Dendritic cell treated with granulocyte-macrophage colony-stimulating factor and Interleukin-4, amounts not matched to agents 40 ng/mL and 50 ng/mL, for 4 days (primary cell): ENCODE results near the gene UNC5C.

Experiments
- H3K27ac Mint-ChIP-seq: one replicate; pipeline ENCODE4 v1.8.0; 2022; ENCODE audit warnings: mild to moderate bottlenecking, mixed read lengths
- H3K27me3 Mint-ChIP-seq: one replicate; pipeline ENCODE4 v1.8.0; 2022; ENCODE audit warnings: mild to moderate bottlenecking, mixed read lengths
- H3K36me3 Mint-ChIP-seq: one replicate; pipeline ENCODE4 v1.8.0; 2022; ENCODE audit warnings: low read depth, mixed read lengths
- H3K4me1 Mint-ChIP-seq: one replicate; pipeline ENCODE4 v1.8.0; 2022; ENCODE audit warnings: low read depth, mixed read lengths
- H3K4me3 Mint-ChIP-seq: one replicate; pipeline ENCODE4 v1.8.0; 2022; ENCODE audit warnings: mild to moderate bottlenecking, moderate library complexity, mixed read lengths
- H3K9me3 Mint-ChIP-seq: one replicate; pipeline ENCODE4 v1.8.0; 2022; ENCODE audit warnings: mixed read lengths
- intact Hi-C: fragments of 100-400 bp; cut with micrococcal nuclease; formaldehyde crosslinking; loops from one replicate; pipeline ENCODE4 v1.15.0; 2022

Gene UNC5C

DNA sequence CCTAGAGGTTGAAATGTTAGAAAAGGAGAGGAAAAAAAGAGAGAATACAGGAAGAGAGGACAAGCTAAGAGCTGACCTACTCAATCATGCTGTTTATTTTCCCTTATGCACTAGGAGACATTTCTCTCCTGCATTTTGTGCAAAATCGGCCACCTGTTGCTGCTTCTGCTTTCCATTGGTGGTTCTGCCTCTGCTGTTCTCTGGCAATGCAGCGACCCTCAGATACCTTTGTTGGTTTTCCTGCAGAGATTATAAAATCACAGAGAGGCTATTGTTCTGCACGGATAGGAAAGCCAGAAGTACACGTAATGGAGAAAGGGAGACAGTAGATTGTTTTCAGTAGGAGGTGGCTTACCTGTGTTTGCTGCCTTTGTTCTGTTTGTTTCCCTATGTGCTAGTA is 108.9 kb downstream of the UNC5C start:
- H3K4me1 Mint-ChIP-seq = no peaks in the 10 kb centered on the region
- no peaks in the 10 kb centered on the region for H3K9me3 Mint-ChIP-seq
- no peak overlapping the region for H3K4me3 Mint-ChIP-seq
- no peaks in the 10 kb centered on the region for H3K27me3 Mint-ChIP-seq
- no peaks in the 10 kb centered on the region for H3K36me3 Mint-ChIP-seq
- no peak overlapping the region for H3K27ac Mint-ChIP-seq
- intact Hi-C loops = no loop called here

DNA sequence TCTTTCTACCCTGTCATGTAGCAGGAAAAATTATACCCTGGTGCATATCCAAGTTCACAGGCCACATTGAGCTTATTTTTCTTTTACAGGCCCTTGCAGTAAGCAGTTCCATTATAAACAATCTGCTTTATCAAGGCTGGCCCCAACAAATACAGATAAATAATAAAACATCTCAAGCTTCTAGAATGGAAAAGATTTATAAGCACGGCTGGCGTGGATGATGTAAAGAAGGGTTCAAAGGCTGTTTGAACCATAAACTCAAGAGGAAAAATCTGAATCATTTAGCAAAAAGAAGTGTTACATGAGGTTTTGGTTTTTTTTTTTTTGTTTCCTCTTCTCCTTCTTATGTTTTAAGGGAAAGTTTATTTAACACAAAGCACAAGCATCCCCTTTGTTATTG is 109.7 kb downstream of the UNC5C start:
- Mint-ChIP-seq H3K4me3 (no peak overlapping the region), H3K4me1 (no peaks in the 10 kb centered on the region), H3K27me3 (no peaks in the 10 kb centered on the region), H3K27ac (no peak overlapping the region), H3K9me3 (no peaks in the 10 kb centered on the region), H3K36me3 (no peaks in the 10 kb centered on the region)
- intact Hi-C loops = no loop called here

DNA sequence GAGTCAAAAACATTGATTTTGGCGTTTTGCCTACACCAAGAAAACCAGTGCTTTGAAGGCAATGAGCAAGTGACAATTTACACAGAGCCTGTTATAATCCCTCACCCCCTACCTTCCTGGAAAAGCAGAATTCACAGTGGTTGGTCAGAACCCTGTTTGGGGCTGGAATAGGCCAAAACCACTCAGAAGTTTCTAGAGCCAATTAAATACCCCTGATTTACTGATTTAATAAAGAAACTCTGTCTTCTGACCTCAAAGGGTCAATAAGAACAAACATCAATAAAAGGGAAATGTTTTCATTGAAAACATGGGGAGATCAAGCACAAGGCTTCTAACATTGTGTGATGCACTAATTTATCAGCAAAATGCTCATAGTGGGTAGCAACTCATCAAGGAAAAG is 116.3 kb downstream of the UNC5C start:
- intact Hi-C loops = no loop called here
- Mint-ChIP-seq H3K9me3 (peaks cover 16% of the 10 kb centered on the region), H3K27me3 (no peaks in the 10 kb centered on the region), H3K4me1 (no peaks in the 10 kb centered on the region), H3K27ac (no peak overlapping the region), H3K36me3 (no peaks in the 10 kb centered on the region), H3K4me3 (no peak overlapping the region)

DNA sequence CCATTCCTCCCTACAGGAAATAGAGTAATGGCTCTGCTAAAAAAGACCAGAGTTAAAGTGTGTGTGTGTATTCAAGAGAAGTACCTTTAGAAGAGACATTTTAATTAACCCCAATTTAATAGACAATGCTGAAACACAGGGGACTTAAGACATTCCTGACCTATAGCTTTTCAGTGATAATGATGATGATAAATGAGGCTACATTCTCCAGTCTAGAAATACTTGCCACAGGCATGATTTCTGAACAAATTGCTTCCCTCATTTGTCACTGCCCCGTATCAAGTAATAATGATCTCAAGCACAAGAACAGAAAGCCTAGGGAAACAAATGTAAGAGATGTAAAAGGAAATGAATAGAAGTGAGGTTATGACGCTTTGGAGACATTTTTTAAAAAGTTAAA is 117.1 kb downstream of the UNC5C start:
- H3K27ac Mint-ChIP-seq = no peak overlapping the region
- no peak overlapping the region for H3K4me3 Mint-ChIP-seq
- no peaks in the 10 kb centered on the region for H3K36me3 Mint-ChIP-seq
- H3K27me3 Mint-ChIP-seq = no peaks in the 10 kb centered on the region
- H3K9me3 Mint-ChIP-seq = peaks cover 16% of the 10 kb centered on the region
- H3K4me1 Mint-ChIP-seq = no peaks in the 10 kb centered on the region
- intact Hi-C loops = no loop called here

DNA sequence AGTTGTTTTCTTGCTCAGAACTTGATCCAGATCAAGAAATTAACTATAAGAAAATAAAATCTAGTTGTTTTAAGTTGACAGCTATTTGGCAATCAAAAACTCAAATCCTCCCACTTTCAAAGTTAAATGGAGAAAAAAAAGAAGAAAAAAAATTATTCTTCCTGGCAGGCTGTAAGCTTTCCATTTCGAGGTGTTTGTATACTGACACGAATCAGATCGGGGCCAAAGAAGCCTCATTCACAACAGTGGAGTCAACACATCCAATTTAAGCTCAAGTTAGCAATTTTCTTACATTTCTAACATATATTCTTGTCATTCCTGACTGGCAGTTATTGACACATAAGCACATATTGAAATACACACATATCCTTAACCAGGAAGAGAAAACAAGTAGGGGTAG is 119.4 kb downstream of the UNC5C start:
- Mint-ChIP-seq H3K9me3 (peaks cover 16% of the 10 kb centered on the region), H3K4me3 (no peak overlapping the region), H3K27me3 (no peaks in the 10 kb centered on the region), H3K27ac (no peak overlapping the region), H3K36me3 (no peaks in the 10 kb centered on the region), H3K4me1 (no peaks in the 10 kb centered on the region)
- intact Hi-C loops = no loop called here

DNA sequence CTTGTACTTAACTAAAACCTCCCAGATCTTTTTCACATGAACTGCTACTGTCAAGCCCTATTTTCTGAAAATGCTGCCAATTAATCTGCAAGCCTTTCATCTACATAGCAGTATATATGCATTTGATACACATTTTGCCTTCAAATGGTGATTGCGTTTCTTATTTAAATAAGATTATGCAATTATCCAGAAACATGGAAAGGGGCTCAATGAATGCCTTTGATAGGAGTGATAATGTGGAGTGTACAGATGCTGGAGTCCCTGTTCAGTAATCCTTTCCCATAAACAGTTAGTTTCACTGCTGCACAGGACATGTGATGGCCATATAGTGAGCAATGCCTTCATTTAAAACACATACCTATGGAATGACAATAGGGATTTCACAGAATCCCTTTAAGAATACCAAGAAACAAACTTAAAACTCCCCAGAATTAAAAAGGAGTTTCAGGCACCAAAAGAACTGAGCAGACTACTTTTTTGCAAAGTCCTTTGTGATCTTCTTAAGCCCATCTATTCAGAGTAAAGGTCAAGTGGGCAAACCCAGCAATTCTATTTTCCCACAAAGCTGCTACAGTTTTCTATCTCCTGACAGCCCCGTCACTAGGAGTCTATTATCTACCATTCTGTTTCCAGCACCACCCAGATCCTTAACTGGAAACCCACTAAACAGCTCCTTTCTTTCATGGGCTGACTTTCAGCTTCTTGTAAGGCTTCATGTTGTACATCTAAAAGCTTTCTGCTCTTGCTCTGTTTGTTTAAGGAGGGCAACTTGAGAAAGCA is 120.3 kb downstream of the UNC5C start:
- Mint-ChIP-seq H3K9me3 (peaks cover 16% of the 10 kb centered on the region), H3K27ac (no peak overlapping the region), H3K4me1 (no peaks in the 10 kb centered on the region), H3K27me3 (no peaks in the 10 kb centered on the region), H3K36me3 (no peaks in the 10 kb centered on the region), H3K4me3 (no peak overlapping the region)
- intact Hi-C loops = no loop called here

DNA sequence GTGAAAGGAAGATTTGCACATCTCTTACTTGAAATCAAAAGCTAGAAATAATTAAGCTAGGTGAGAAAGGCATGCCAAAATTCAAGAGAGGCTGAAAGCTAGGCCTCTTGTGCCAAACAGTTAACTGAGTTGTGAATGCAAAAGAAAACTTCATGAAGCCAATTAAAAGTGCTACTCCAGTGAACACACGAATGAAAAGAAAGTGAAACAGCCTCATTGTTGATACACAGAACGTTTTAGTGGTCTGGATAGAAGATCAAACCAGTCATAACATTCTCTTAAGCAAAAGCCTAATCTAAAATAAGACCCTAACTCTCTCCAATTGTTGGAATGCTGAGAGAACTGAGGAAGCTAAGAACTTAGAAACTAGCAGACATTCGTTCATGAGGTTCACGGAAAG is 122.3 kb downstream of the UNC5C start:
- intact Hi-C loops = no loop called here
- H3K4me1 Mint-ChIP-seq = no peaks in the 10 kb centered on the region
- no peaks in the 10 kb centered on the region for H3K27me3 Mint-ChIP-seq
- H3K4me3 Mint-ChIP-seq = no peak overlapping the region
- no peak overlapping the region for H3K27ac Mint-ChIP-seq
- no peaks in the 10 kb centered on the region for H3K36me3 Mint-ChIP-seq
- H3K9me3 Mint-ChIP-seq = peaks cover 24% of the 10 kb centered on the region

DNA sequence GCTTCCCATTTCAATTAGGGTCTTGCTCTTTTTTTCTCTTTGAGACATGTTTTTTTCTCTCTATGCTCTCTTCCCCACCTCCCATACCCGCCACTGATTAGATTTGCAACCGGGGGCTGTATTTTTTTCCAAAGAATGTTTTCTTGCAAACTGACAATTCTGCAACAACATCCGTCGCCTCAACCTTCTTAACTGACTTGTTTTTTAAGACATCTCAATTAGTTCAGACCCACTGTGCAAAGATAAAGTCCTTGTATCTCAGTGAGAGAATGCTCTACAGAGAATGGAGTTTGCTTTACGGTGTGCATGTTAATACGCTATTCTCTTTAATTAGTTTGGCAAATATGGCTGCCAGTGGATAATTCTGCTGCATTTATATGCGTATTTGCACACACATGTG is 126.3 kb downstream of the UNC5C start:
- no peak overlapping the region for H3K27ac Mint-ChIP-seq
- H3K9me3 Mint-ChIP-seq = peaks cover 8% of the 10 kb centered on the region
- no peaks in the 10 kb centered on the region for H3K36me3 Mint-ChIP-seq
- no peaks in the 10 kb centered on the region for H3K4me1 Mint-ChIP-seq
- intact Hi-C loops = no loop called here
- no peak overlapping the region for H3K4me3 Mint-ChIP-seq
- H3K27me3 Mint-ChIP-seq = no peaks in the 10 kb centered on the region

DNA sequence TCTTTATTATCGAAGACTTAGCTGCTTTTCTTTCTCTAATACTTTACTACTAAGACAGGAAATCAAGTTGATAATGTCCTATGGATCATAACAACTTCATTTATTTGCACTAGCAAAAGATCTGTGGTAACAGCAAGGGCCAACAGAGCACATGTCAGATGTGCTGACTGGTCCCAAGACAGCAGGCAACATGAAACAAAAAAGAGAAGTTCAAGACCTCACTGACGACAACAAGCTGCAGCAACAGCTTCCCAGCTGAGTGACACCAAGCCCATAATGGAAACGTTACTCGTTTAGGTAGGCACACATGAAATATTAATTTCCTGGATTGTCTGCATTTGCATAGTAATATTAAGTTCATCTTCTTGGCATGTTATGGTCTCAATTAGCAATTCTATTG is 126.9 kb downstream of the UNC5C start:
- Mint-ChIP-seq H3K4me3 (no peak overlapping the region), H3K27me3 (no peaks in the 10 kb centered on the region), H3K36me3 (no peaks in the 10 kb centered on the region), H3K27ac (no peak overlapping the region), H3K4me1 (no peaks in the 10 kb centered on the region), H3K9me3 (peaks cover 8% of the 10 kb centered on the region)
- intact Hi-C loops = no loop called here

DNA sequence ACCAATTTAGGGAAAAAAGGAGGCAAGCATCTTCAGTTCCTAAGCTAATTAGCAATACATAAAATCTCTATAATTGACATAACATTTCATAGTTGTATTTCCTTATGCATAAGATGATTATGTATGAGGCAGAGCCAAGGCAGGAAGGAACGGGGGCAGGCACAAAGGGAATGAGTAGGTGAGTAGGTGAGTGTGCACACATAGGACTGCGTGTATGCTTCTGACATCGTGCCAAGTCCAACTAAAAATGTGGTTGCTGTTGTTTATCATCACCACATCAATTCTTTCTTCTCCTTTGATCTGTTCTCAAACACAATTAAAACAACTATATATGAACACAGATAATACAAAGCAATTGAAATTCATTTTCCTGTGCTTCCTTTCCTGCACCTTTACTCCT is 131.2 kb downstream of the UNC5C start:
- intact Hi-C loops = no loop called here
- Mint-ChIP-seq H3K4me1 (no peaks in the 10 kb centered on the region), H3K36me3 (no peaks in the 10 kb centered on the region), H3K9me3 (peaks cover 5% of the 10 kb centered on the region), H3K27ac (no peak overlapping the region), H3K27me3 (no peaks in the 10 kb centered on the region), H3K4me3 (no peak overlapping the region)

DNA sequence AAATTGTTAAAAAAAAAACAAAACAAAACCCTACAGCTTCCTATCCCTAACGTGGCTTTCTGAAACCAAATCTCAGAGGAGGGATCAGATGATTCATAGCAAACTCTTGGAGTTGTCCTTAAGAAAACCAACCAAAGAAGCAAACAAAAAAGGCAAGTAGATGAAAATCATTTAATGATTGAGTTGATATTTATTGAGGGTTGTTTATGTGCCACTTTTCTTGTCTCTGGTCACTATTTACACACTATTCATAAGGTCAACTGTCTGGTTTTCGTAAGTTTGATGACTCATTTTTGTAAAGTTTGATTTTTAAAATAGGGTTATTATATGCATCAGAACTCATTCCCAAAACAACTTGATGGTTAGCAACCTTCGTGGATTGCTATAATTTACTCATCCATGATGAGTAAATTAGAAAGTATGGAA is 133.4 kb downstream of the UNC5C start:
- intact Hi-C loops = no loop called here
- no peaks in the 10 kb centered on the region for H3K4me1 Mint-ChIP-seq
- no peaks in the 10 kb centered on the region for H3K27me3 Mint-ChIP-seq
- H3K4me3 Mint-ChIP-seq = no peak overlapping the region
- H3K9me3 Mint-ChIP-seq = no peaks in the 10 kb centered on the region
- no peaks in the 10 kb centered on the region for H3K36me3 Mint-ChIP-seq
- no peak overlapping the region for H3K27ac Mint-ChIP-seq

DNA sequence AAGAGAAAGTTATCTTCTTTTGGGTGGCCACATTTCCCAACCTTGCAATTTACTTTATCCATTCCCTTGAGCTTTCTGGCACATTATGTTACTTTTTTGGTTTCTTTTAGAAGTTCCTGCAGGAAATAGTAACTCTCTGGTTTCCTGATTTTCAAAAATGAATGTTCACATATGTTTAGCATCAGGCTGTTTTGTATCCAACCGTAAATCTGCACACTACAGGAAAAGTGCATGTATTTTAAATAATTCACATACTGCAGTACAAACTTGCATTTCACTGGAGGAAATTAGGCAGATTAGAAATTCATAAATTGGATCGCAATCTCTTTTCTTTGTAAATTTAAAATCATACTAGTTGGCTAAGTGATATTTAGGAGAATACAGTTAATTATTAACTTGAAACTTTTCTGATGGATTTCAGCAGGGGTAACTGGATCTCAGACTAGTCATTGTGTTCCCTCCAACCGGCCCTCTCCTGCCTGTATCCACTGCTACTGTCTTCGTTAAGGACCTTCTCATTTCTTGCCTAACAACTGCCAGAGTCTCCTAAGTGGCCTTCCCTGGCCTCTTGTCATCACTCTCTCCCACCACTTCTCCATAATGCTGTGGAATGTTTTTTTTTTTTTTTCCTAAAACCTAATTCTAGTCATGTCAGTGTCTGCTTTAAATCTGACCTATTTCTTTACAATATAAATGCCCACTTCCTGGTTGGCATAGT is 137.2 kb downstream of the UNC5C start:
- no peaks in the 10 kb centered on the region for H3K9me3 Mint-ChIP-seq
- intact Hi-C loops = no loop called here
- H3K36me3 Mint-ChIP-seq = no peaks in the 10 kb centered on the region
- H3K27me3 Mint-ChIP-seq = no peaks in the 10 kb centered on the region
- no peak overlapping the region for H3K27ac Mint-ChIP-seq
- H3K4me1 Mint-ChIP-seq = no peaks in the 10 kb centered on the region
- H3K4me3 Mint-ChIP-seq = no peak overlapping the region

DNA sequence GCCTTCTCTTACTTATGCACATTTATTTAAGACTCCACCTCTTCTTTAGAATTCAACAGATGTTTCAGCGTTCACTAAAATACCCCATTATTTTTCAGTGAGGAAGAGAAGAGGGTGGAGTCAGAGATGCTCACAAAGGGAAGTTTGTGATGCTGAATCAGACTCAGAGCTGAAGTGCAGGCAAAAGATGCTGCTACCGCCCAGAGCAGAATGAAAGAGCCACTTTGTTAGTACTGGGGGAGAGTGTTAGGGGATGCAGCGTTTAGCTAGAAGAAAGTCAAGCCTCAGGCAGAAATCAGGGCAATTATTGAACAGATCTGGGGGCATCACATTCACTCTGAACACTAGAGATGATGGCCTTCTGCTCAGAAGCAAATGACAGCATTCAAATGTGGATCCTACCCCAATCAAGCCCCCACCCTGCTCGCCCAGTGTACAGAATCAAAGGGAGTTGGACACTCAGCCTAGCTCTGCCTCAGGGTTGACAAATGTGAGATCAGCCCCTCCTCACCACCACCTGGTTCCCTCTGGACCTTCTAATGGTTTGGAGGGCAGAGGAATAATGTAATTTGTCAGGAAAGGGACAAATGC is 138.3 kb downstream of the UNC5C start:
- Mint-ChIP-seq H3K4me3 (no peak overlapping the region), H3K27me3 (no peaks in the 10 kb centered on the region), H3K27ac (no peak overlapping the region), H3K4me1 (no peaks in the 10 kb centered on the region), H3K36me3 (no peaks in the 10 kb centered on the region), H3K9me3 (no peaks in the 10 kb centered on the region)
- intact Hi-C loops = no loop called here

DNA sequence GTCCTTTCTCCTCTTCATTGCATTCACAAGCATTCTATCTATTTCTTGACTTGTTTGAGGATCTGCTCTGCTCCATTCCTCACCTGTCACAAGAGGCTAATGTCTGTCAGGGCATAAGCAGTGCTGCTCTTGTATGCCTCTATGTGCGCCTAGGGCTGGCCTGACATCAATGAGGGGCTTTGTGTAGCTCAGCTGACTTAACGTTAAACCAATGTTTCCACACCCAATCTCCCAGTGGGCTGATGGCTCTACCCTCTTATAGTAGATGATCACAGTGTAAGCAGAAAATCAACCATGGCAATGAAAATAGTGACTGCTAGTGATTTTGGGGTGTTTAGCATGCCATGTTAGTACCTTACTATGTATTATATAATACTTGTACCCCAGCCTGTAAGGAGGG is 139.0 kb downstream of the UNC5C start:
- Mint-ChIP-seq H3K36me3 (no peaks in the 10 kb centered on the region), H3K9me3 (no peaks in the 10 kb centered on the region), H3K27me3 (no peaks in the 10 kb centered on the region), H3K27ac (no peak overlapping the region), H3K4me1 (no peaks in the 10 kb centered on the region), H3K4me3 (no peak overlapping the region)
- intact Hi-C loops = no loop called here
